IPS-NIHi7 (cell line): ENCODE measurements around the gene EPN3.

Experiments
- DNase-seq: peaks from one replicate; pipeline ENCODE4 v3.0.0; 2012; ENCODE audit warnings: mixed read lengths; ENCODE audit errors: extremely low spot score

The EPN3 gene

DNA sequence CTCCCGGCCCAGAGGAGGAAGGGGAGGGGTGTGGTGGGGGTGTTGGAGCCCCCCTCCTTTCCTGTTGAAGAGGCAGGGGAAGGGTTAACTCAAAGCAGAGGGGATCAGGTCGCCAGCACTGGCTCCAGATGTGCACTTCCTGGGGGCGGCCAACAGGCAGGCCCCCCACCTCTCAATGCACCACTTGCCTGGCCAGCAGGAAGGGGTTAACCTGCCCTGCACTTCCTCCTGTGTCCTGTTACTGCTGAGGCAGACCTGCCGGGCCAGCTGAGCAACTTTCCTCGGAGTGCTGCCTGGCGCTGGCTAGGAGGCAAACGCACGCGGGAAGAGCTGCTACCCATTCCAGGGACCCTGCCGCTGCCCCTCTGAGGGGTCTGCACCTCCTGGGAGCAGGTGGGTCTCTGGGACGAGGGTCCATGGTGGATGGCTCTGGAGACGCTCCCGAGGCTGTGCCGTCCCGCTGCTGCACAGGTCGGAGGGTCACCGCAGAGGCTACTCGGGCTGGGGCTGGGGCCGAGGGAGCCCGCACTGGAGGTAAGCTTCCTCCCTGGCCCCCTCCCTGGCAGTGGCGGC is at the start of gene EPN3:
EPN3 (plus strand) TSS at position 284 of the 573 bp plus-strand sequence. CDS start 3,822 bp downstream, outside the sequence.
- peak; percentile 83 for DNase-seq

- no peak for DNase-seq
Measured at GRCh38 chr17:50483266-50483665, 49.3 kb upstream of the EPN3 start.

DNA sequence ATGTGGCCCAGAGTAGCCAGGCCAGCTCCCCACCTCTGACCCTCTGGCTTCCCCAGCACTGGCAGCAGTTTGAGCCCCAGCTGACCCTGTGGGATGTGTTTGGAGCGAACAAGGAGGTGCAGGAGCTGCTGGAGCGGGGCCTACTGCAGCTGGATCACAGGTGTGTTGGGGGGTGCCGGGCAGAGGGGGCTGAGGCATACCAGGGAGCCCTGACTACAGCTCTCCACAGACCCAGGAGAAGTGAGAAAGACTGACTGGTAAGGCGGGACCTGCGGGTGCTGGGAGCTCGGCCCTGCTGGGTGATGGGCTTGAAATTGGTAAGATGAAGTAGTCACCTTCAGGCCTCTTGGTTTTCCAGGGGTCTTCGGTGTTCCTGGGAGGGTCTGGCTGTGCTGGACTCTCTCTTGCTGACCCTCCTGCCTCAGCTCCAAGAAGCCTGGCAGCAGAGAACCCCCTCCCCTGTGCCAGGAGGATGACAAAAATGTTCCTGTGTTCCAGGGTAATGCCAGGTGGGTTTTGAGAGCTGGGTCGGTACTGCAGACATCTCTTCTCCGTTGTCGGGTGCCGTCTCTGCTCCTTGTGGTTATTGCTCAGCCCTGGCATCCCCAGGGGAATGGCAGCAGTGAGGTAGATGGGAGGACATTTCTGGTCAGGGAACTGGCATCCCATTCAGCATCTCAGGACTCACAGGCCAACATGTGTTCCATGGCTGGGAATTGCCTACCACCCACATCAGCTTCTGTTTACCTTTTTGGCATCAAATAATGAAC is 48.0 kb upstream of the EPN3 start:
- DNase-seq, result no peak

DNA sequence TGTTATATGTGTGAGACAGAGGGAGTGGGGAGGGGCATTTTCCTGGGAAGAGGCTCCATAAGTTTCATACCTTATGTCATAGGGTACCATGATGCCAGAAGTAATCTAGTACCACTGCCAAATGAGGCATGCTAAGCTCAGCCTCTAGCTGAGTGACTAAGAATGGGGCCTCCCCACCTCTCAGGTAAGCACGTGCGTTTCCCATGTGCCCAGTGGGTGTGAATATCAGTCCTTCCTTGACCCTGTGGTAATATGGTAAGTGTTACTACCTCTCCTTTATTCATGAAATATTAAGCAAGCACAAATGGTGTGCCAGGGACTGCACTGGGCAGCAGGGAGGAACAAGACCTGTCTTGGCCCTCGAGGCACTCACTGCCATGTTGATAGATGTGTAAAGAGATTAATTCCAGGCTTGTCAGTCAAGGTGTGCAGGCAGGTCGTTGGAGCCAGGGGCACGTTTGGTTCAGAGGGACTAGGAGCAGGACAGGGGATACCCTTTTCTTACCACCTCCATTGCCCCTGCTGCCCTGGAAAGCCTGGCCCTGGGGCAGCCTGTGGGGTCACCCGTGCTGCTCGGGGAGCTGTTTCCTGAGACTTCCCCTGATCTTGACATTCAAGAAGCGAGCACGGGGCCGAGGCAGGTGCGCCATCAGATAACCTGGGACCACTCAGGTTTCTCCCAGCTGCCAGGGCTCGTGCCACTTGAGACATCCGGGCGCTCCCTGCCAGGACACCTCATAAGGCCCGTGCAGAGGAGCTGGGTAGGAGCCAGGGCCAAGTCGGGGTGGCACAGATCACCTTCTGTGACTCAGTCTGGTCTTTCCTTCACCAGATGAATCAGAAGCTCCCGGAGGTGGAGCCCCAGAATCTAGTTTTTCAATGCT is 45.1 kb upstream of the EPN3 start:
- no peak for DNase-seq

DNA sequence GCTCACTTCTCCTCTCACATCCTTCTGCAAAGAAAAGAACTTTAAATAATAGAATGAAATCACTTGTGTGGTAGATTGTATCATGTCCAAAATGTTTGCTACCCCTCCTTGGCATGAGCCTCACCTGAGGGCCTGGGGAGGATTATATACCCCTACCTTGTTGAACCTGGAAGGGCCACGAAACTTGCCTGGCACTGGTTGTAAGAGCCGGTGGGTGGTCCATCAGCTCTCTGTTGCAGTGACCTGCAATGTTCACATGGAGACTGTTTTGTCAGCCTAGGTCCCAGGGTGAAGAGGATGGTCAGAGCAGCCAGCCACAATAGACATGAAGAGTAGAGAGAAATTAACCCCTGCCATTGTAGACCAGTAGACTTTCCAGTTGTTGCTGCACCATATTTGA is 43.7 kb upstream of the EPN3 start:
- no peak for DNase-seq

- DNase-seq, result no peak
Measured at GRCh38 chr17:50491505-50491904, 41.0 kb upstream of the EPN3 start.

DNA sequence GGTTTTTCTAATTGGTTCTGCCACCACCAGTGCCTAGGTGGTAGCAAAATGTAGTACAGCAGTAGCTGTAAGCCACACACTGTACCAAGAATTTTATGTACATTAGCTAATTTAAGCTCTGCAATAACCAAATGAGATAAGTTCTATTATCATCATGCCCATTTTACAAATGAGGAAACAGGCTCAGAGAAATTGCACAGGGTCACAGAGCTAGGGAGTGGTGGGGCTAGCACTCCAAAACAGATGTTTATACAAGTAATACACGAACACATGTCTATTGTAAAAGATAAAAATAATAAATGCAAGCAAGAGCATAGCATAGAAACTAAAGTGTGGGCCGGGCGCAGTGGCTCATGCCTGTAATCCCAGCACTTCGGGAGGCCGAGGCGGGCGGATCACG is 40.3 kb upstream of the EPN3 start:
- no peak for DNase-seq

GRCh38 chr17:50493744-50494143 is 38.8 kb upstream of the EPN3 start:
- no peak for DNase-seq

DNA sequence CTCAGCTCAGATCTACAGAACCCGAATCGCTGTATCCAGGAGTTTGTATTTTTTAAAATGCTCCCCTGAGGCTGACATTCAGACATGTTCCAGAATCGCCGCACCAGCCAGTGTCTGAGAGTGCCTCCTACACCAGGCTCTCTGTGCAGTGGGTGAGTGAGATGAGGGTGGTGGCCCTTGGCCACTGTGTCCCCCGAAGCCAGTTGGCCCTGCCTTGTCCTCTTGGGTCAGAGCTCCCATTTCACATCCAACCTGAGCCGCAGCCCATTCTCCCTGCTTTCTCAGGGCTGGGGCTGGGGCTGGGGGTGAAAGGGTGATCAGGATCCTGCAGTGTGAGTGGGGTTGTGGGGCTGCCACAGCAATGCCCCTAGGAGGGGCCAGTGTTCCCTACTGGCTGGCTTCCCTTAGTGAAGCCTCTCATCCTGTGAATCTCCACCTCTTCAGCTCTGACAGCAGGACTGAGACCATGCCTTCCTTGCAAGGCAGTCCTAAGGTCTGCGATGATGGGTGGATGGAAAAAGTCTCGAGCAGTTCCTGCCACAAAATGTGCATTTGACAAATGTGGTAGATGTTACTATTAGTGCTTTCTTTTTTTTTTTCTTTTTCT is 37.2 kb upstream of the EPN3 start:
- DNase-seq, result no peak

DNA sequence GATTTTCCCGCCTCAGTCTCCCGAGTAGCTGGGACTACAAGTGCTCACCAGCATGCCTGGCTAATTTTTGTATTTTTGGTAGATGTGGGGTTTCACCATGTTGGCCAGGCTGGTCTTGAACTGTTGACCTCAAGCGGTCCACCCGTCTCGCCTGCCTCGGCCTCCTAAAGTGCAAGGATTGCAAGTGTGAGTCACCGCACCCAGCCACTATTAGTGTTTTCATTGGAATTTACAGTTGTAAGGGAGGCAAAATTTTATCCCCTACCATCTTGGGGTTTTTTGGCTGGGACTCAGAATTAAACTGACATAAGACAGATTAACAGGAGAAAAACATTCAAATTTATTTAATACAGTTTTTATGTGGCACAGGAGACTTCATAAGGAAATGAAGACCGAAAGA is 36.6 kb upstream of the EPN3 start:
- no peak for DNase-seq

- DNase-seq, result no peak
Measured at GRCh38 chr17:50498021-50498874, 34.3 kb upstream of the EPN3 start.

DNA sequence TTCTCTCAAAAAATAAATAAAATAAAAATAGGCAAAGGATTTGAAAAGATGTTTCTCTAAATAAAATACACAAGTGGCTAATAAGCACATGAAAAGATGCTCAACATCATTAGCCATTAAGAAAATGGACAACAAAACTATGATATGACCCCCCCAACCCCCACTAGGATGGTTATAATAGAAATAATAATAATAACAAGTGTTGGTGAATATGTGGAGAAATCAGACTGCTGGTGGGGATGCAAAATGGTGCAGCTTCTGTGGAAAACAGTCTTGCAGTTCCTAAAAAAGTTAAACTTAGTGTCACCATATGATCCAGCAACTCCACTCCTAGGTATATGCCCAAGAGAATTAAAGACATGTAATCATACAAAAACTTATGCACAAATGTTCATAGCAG is 33.3 kb upstream of the EPN3 start:
- DNase-seq, result no peak

DNA sequence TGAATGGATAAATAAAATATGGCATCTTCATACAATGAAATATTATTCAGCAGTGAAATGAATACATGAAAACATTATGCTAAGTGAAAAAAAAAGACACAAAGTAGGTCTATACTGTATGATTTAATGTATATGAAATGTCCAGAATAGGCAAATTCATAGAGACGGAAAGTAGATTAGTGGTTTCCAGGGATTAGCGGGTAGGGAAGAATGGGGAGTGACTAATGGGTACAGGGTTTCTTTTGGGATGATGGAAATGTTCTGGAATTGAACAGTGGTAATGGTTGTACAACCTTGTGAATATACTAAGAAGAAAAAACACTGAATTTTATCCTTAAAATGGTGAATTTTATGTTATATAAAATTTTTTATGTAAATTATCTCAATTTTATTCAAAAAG is 32.8 kb upstream of the EPN3 start:
- DNase-seq, result no peak

DNA sequence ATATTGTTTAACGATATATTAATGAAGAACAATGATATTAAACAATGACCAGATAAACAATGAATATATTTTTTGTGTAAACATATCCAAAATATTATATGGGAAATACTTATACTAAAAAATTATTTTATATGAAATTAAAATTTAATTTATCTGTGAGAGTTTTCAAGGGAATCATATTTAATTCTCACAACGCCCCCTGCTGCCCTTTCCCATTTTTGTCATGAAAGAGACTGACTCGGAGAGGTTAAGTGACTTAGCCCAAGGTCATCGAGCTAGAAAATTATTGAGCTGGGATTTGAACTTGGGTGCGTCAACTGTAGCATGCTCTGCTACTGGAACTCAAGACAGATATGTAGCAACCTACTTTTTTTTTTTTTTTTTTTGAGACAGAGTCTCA is 31.5 kb upstream of the EPN3 start:
- no peak for DNase-seq

- no peak for DNase-seq
Measured at GRCh38 chr17:50502301-50502990, 30.1 kb upstream of the EPN3 start.

DNA sequence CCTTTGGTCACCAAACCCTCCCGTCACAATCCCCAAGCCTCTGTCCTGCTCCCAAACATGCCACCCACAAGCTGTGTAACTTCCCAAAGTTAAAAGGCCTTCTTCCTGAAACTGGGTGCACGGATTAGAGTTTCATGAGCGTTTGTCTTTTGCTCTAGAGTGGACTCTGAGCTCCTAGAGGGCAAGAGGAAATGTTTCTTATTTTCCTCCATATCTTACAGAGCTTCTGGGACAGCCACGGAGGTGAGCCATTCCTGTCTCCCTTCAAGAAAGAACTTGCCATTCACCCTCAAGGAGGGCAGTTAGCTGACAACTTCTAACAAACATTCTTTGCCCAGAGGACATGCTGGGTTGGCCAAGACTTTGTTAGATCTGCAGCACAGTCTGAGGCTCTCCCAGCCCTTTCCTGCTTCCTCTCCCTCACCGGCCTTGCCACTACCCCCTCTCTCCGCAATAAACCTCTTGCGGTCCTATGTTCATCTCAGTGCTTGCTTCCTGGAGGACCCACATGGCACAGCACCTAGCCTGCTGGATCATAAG is 26.9 kb upstream of the EPN3 start:
- no peak for DNase-seq

GRCh38 chr17:50506298-50506697 is 26.2 kb upstream of the EPN3 start:
- DNase-seq, result no peak

DNA sequence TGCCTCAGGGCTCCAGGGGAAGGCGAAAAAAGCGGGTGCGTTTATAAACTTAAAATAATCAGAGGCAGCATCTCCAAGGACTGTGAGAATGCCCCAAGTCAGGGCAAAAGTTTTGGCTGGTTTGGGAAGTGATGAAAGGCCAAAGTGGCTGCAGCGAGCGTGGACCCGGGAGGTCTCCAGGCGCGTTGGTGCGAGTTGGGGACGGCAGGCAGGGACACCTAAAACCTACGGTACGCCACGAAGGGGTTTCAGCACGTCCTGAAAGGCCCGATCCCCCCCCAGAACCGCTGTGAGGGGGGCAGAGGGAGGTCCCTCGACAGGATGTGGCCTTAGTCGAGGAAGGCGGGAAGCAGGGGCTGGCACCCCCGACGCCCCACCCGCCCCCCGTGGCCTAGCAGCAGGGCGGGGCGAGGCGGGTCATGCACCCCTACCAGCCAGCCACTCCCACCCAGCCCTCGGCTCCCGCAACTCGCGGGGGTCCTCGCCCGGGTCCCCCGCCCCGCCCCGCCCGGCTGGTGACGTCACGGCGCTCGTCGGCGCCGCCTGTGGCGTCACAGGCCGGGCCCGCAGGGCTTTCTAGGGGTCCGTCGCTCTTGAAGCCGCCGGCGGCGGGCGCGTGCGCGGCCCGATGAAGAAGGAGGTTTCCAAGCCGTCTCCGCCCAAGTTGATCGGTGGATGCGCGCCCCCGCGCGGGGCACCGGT is 24.5 kb upstream of the EPN3 start, which contains the start of gene MYCBPAP:
MYCBPAP (plus strand) TSS at position 569 of the 702 bp plus-strand sequence. CDS start 236 bp downstream, outside the sequence.
- DNase-seq, result peak; percentile 91
